ENCODE data around the gene DALRD3.
"Not testable (repeated sequence)": the region's sequence is repeated elsewhere in the genome, so short reads cannot be mapped to it uniquely, and the experiment has no call there.

DALRD3 gene

GRCh38 chr3:49021813-49022687, 3.7 kb upstream of the DALRD3 start, which contains the start of gene NDUFAF3:
NDUFAF3 (plus strand) TSS chr3:49022121; CDS start chr3:49022145, 24 bp downstream.
- DNase-seq (ENCODE audit: low spot score), result peak; percentile 90

DNA sequence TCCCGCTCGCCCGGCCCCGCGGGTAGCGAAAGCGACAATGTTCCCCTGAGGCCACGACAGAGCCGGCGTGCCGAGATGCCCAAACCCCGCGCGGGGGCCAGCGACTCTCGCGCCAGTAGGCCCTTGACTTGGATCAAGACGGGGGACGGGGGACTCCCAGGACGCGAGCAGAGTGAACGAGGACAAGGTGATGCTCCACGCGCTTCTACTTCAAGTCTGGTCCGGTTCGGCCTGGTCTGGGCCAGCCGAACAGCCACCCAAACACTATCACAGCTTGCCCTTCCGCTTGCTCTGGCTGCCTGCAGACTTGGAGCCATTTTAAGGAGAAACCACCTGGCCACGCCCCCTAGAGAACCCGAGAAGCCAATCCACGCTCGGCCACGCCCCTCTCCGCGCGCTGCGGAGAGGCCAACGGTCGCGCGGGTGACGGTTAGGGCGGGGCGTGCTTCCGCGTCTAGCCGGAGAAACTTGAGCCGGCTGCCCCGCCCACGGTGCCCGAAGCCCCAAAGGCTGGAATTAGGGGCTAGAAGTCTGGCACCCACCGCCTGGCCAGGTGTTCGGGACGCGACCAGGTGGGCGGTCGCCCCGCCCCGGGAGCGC, 2.9 kb upstream of the DALRD3 start:
- DNase-seq (ENCODE audit: low spot score), result peak; percentile 97

DNA sequence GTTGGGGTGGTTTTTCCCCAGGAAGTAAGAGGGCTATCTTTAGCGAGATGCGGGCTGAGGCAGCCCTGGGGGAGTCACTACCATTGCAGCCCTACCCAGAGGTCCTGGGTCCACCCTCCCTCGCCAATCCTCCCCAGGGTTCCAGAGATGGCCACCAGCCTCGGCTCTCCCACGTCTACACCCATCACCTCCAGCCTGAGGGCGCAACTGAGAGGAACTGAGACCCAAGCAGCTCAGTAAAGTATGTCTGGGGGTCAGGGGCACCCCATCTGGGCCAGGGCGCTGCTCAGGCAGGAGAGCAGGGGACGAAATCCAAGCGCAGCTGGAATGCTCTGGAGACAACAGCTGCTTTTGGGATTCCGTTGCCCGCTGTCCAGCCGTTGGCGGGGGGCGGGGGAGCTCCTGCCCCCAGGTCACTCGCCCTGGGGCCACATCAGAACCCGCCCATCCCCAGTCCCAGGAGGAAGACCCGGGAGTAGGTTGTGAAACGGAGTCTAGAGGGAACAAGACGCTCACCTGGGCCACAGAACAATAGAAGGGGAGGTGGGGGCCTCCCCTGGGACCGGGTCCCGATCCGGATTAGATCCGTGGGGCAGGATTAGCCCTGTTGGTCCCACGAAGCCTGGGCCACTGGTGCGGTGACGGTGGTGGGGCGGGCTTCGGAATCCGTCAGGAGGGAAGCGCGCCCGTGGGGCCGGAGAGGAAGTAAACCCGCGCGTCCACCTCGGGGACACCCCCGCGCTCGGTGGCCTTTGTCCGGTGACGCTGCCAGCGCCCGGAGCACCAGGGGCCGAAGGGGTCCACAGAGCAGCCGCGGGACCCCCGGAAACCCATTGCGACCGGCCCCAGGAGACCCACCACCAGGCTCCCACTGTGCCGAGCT, 2.2 kb upstream of the DALRD3 start:
- no peak for DNase-seq (ENCODE audit: low spot score)

DNA sequence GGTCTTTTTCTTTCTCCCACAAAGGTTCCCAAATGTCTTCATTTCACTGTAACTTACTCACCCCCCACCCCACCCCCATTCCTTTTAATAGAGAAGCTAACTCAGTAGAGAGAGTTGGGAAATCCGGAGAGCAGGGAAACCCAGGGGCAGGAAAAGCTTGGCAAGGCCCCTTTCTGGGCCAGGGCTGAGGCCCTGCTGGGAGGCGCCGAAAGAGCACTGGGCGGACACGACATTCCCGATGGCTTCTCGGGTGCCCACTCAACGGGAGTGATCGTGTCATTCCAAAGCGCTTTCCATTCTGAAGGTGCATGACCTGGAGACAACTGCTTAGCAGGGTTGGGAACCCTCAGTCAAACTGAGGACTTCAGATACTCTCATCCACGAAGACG, 1.6 kb upstream of the DALRD3 start:
- DNase-seq (ENCODE audit: low spot score), result no peak

DNA sequence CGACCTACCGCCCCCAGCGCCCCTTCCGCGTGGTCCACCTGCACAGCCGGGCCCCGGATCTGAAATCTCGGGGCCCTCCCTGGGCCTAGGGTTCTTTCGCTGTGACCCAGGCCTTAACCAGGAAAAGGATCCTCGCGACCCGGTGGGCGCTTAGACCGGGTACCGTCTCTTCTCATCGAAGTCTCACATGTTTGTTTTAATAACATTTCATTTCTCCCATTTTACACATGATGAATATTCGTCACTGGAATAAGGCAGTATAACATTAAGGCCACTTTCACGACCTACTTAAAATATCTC, 277 bp upstream of the DALRD3 start:
- DNase-seq (ENCODE audit: low spot score), result no peak

DNA sequence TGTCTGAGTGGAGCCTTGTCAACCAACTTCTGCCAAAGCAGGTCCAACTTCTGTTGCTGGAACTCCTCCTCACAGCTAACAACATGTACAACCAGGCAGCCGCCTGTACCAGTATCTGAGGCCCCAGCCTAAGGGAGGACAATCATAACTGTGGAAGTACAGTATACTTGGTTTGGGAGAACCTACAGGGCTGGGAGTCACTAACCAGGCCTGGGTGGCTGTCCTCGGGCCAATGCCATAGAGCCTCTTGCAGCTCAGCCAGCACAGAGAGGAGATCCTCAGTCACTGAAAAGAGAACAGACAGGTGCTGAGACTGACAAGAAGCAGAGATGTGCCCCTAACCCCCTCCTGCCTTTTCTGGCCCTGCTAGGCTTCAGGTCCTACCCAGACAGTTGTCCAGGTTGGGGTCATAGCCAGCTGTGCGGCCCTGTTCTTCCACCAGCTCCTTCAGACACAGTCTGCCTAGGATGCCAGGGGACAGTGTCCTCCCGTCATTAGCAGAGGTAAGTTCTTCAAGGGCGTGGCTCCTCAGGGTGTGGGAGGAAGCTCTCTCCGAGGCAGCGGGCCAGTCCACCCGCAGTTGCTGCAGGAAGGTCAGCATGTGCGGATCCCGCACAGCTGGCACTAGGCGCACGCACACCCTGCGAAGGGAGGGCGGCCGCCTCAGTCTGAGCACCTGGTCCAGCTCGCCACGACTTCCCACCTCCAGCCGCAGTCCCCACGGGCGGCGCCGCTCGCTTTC, 980 bp downstream of the DALRD3 start:
- no peak for DNase-seq (ENCODE audit: low spot score)

DNA sequence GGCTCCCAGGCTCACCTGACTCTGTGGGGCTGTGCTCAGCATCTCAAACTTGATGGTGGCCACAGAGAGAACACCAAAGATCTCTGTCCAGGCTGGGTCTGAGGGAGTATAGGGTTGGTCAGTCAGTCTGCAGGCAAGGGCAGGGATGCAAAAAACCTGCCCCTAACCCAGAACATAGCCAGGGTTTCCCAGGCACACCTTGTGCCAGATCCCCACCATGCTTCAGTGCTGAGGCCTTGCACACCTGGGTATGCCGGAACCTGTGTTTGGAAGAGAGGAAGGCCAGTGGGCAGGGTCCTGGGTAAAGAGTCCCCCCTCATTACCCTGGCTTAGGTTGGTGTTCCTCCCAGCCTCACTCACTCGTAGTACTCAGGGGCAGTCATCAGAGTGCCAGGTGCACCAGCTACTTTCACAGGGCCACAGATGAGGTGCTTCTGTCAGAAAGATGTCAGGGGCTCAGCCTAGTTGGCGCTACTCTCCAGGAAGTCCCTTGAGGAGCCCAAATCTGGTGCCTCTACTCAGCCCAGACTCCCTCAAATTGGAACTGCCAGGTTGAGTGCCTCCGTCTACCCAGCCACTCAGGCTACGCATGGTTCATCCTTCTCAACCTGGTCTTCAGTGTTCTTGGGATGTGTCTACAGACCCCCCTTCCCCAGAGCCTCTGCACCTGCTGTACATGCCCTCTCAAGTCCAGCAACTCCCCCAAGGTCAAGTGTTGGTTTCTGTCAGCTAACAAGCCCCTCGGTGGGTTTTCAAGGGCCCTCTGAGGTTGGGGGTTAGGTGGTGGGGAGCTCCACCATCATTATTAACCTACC, 1.8 kb downstream of the DALRD3 start:
- DNase-seq (ENCODE audit: low spot score), result no peak

GRCh38 chr3:49015765-49016164, 2.6 kb downstream of the DALRD3 start:
- DNase-seq (ENCODE audit: low spot score), result no peak

GRCh38 chr3:49015072-49015471, 3.3 kb downstream of the DALRD3 start:
- DNase-seq (ENCODE audit: low spot score), result no peak

DNA sequence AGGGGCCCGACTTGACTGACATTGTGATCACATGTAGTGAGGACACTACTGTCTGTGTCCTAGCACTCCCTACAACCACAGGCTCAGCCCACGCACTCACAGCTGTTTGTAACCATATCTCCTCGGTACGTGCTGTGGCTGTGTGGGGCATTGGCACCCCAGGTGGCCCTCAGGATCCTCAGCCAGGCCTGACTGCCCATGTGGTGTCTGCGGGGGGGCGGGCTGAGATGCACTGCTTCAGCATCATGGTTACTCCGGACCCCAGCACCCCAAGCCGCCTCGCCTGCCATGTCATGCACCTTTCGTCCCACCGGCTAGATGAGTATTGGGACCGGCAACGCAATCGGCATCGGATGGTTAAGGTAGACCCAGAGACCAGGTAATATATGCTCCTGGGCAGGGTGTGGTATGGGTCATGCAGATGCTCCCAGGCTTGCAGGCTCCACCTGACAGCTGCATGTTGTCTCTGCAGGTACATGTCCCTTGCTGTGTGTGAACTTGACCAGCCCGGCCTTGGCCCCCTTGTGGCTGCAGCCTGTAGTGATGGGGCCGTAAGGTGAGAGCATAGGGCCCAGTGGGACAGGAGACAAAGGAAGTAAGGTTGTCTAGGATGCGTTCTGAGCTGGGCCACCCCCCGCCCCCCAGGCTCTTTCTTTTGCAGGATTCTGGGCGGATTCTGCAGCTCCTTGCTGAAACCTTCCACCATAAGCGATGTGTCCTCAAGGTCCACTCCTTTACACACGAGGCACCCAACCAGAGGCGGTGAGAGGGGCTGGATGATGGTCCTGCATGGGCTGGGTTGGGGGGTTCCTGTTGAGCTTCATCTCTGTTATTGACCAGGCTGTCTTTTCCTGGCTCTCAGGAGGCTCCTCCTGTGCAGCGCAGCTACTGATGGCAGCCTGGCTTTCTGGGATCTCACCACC, 4.4 kb downstream of the DALRD3 start:
- no peak for DNase-seq (ENCODE audit: low spot score)

DNA sequence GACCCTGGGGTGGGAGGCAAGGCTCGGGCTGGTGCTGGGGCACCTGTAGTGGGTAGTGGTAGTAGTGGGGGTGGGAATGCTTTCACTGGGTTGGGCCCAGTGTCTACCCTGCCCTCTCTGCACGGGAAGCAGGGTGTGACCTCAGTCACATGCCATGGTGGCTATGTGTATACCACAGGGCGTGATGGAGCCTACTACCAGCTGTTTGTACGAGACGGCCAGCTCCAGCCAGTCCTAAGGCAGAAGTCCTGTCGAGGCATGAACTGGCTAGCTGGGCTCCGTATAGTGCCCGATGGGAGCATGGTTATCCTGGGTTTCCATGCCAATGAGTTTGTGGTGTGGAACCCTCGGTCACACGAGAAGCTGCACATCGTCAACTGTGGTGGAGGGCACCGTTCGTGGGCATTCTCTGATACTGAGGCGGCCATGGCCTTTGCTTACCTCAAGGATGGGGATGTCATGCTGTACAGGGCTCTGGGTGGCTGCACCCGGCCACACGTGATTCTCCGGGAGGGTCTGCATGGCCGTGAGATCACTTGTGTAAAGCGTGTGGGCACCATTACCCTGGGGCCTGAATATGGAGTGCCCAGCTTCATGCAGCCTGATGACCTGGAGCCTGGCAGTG, 5.2 kb downstream of the DALRD3 start:
- DNase-seq (ENCODE audit: low spot score), result no peak

DNA sequence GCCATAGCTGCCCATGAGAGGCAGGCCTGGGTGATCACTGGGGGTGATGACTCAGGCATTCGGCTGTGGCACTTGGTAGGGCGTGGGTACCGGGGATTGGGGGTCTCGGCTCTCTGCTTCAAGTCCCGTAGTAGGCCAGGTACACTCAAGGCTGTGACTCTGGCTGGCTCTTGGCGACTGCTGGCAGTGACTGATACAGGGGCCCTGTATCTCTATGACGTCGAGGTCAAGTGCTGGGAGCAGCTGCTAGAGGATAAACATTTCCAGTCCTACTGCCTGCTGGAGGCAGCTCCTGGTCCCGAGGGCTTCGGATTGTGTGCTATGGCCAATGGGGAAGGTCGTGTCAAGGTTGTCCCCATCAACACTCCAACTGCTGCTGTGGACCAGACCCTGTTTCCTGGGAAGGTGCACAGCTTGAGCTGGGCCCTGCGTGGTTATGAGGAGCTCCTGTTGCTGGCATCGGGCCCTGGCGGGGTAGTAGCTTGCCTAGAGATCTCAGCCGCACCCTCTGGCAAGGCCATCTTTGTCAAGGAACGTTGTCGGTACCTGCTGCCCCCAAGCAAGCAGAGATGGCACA, 5.9 kb downstream of the DALRD3 start:
- no peak for DNase-seq (ENCODE audit: low spot score)

- no peak for DNase-seq (ENCODE audit: low spot score)
Measured at GRCh38 chr3:49009396-49009795, 9.0 kb downstream of the DALRD3 start.

DNA sequence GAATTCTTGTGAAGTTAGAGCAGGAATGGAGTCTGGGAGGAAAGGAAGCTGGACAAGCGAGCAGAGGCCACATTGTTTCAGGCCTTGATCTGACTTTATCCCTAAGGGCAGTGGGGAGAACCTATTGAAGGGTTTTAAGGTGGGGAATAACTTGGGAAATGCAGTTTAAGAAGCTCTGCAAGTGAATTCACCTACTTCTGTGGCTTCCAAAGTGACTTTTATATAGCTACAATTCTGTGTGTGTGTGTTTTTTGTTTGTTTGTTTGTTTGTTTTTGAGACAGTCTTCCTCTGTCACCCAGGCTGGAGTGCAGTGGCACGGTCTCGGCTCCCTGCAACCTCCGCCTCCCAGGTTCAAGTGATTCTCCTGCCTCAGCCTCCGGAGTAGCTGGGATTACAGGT, 9.8 kb downstream of the DALRD3 start:
- not testable (repeated sequence) for DNase-seq (ENCODE audit: low spot score)

DNA sequence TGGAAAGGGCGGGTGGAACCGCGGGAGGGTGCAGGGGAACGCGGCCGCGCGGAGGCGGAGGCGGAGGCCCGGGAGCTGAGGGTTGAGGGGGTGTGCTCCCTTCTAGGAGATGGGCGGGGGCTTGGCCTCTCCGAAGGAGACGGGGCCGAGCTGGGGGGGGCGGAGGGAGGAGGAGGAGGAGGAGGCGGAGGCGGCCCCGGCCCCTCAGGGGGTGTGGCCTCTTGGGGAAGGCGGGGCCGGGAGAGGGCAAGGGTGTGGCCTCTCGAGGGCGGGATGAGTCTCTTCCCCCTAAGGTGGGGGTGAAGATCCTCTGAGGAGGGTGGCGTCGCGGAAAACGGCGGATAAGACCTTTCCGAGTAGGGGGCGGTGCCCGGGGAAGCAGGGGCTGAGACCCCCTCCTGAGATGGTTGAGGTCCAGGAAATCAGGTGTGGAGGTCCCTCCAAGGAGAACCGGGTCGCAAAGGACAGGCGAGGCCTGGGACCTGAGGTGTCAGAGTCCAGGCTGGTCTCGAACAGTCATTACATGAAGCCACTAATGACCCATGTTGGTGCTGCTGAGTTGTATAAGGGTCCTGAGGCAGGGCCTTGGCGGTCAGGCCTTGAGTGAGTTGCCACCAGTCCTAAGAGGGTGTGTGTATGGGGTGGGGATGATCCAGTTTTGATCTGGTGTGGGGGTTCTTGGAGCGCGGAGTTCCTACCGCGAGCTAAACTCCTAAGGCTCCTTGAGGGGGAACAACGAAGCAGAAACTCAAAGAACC, 10.4 kb downstream of the DALRD3 start:
- peak; percentile 77 for DNase-seq (ENCODE audit: low spot score)

DNA sequence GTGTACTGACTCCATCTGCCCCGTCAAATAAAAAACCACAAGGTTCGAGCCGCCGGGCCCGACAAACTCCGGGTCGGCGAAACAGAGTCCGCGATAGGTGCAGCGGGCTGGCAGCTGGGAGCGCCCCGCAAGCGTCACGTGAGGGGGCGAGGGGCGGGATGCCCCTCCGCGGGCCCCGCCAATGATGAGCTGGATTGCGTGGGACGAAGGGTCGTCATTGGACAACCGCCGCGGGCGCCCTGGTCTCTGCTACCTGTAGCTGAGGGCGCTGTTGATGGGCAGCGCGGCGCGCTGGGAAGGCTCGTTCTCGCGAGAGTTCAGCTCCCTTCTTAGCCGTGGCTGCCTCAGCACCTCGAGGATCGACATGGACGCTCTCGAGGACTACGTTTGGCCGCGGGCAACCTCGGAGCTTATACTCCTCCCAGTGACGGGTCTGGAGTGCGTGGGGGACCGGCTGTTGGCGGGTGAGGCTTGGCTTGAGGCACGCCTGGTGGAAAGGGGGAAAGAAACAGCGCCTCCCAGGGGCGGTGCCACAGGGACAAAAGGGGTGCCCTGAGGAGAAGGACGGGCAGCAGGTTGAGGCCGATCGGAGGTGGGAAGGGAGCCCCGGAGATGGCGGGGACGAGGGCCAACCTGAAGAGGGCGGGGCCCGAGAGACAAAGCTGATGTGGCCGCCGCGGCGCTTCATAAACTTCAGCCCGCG, 11.2 kb downstream of the DALRD3 start, which contains the start of gene WDR6:
WDR6 (plus strand) TSS at position 324 of the 703 bp plus-strand sequence; CDS start at position 365, 41 bp downstream.
- DNase-seq (ENCODE audit: low spot score), result peak; percentile 98

DNA sequence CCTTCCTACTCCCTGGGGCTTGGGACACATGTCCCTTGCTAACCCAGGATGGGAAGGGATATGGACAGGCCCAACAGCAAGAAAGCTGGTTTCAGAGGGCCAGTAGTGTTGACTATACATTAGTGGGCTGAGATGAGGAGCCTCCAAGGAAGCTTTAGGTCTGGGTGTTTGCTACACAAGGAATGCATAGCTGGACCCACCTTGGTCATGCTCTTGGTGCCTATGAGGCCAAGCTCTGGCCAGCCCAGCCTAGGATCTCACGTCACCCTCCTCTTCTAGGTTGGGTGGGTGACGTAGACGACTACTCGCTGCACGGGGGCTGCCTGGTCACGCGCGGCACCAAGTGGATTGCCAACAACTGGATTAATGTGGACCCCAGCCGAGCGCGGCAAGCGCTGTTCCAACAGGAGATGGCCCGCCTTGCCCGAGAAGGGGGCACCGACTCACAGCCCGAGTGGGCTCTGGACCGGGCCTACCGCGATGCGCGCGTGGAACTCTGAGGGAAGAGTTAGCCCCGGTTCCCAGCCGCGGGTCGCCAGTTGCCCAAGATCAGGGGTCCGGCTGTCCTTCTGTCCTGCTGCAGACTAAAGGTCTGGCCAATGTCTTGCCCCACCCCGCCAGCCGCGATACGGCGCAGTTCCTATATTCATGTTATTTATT, 11.8 kb downstream of the DALRD3 start:
- DNase-seq (ENCODE audit: low spot score), result no peak

Measured in cerebellar cortex (tissue), 1 donor.